Measurements from ENCODE around the gene CHL1.

DNA sequence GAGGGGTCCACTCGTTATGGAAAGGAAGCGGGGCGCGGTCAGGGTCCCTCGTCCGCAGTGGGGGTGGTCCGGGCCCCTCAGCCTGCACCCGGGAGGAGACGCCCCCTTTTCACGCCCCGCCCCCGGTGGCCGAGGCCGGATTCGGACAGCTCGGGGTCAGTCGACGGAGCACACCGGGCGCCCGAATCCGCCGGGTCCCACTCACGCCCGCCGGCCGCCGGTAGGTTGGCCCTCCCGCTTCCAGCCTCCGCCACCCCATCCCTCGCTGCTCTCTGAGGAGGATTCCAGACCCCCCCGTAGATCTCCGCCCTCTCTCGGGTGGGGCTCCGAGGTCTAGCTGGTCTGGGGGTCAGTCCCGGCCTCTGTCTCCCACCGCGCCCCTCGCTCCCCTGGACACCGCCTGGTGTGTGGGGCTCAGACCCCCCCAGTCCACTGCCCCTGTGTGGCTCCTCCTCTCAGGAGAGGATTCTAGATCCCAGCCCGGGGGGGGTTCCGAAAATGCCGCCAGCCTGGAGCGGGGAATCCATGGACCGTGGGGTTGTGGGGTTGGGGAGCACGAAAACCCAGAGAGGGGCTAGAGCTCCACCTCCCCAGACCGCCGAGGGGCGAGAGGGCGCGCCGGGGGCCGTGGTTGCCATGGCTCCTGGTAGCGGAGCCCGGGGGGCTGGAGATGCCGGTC is 725 bp downstream of the CHL1 start:
- TF ChIP-seq, protein P1, sequence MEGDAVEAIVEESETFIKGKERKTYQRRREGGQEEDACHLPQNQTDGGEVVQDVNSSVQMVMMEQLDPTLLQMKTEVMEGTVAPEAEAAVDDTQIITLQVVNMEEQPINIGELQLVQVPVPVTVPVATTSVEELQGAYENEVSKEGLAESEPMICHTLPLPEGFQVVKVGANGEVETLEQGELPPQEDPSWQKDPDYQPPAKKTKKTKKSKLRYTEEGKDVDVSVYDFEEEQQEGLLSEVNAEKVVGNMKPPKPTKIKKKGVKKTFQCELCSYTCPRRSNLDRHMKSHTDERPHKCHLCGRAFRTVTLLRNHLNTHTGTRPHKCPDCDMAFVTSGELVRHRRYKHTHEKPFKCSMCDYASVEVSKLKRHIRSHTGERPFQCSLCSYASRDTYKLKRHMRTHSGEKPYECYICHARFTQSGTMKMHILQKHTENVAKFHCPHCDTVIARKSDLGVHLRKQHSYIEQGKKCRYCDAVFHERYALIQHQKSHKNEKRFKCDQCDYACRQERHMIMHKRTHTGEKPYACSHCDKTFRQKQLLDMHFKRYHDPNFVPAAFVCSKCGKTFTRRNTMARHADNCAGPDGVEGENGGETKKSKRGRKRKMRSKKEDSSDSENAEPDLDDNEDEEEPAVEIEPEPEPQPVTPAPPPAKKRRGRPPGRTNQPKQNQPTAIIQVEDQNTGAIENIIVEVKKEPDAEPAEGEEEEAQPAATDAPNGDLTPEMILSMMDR (IDR thresholded peaks at IDR 0.05): no peak
- no peak for TF ChIP-seq POLR2A (IDR thresholded peaks at IDR 0.05)

All from esophagus squamous epithelium (tissue), 4 donors.